ENCODE results near the gene CCDC136.

- TF ChIP-seq POLR2AphosphoS5 (IDR thresholded peaks at IDR 0.05; ENCODE audit: borderline replicate concordance, low read depth, low read length) (no peak), EZH2 (IDR thresholded peaks at IDR 0.05) (no peak), FOXP2 (optimal IDR thresholded peaks at IDR 0.05; ENCODE audit: control extremely low read depth, extremely low read length, insufficient read depth) (no peak)
Observed at GRCh38 chr7:128833946-128834325, 42.2 kb downstream of the CCDC136 start.

Data from SK-N-MC (cell line).